Lung (tissue), 12 donors: ENCODE results near the gene AUTS2. TPM values are rescaled to one million over a fixed set of nuclear protein-coding genes. Genes with fewer than 3 reads are reported as not detected.

Source experiments
- ATAC-seq: fragments of 200-7000 bp; cut with Tn5 transposase; one replicate; pipeline ENCODE4 v1.9.1; 2020; ENCODE audit warnings: moderate number of reproducible peaks; ENCODE audit not compliant: insufficient read depth, low FRiP score
- DNase-seq, 3 donors: peaks; one replicate each; pipeline ENCODE4 v3.0.0-alpha.2; 2013 to 2017
- H3K27ac ChIP-seq, 2 donors: one replicate each; pipeline ENCODE4 v1.5.1; 2013; ENCODE audit warnings: mild to moderate bottlenecking in 2 of 2, moderate library complexity in 2 of 2, control low read depth in 1 of 2, inconsistent platforms in 1 of 2, low read depth in 1 of 2, low read length in 1 of 2
- H3K27me3 ChIP-seq, 3 donors: one replicate each; pipeline ENCODE4 v1.5.1; 2013; ENCODE audit warnings: low read length in 2 of 3; ENCODE audit not compliant: control insufficient read depth in 3 of 3, insufficient read depth in 3 of 3
- H3K36me3 ChIP-seq, 4 donors: one replicate each; pipeline ENCODE4 v1.5.1; 2013; ENCODE audit warnings: low read length in 4 of 4, mild to moderate bottlenecking in 1 of 4, moderate library complexity in 1 of 4; ENCODE audit not compliant: control insufficient read depth in 4 of 4, insufficient read depth in 4 of 4
- H3K4me1 ChIP-seq, 5 donors: one replicate each; pipeline ENCODE4 v1.5.1; 2013; ENCODE audit warnings: low read length in 5 of 5, mild to moderate bottlenecking in 2 of 5, moderate library complexity in 1 of 5; ENCODE audit not compliant: control insufficient read depth in 5 of 5, insufficient read depth in 5 of 5
- H3K4me3 ChIP-seq: one replicate; pipeline ENCODE4 v1.5.1; 2013; ENCODE audit warnings: mild to moderate bottlenecking, control low read depth, moderate library complexity
- H3K9ac ChIP-seq, 2 donors: one replicate each; pipeline ENCODE4 v1.5.1; 2013; ENCODE audit warnings: low read length in 2 of 2, control low read depth in 1 of 2; ENCODE audit not compliant: insufficient read depth in 1 of 2
- H3K9me3 ChIP-seq, 4 donors: one replicate each; pipeline ENCODE4 v1.5.1; 2013; ENCODE audit warnings: low read length in 3 of 4, mild to moderate bottlenecking in 1 of 4, moderate library complexity in 1 of 4; ENCODE audit not compliant: control insufficient read depth in 4 of 4, insufficient read depth in 3 of 4
- CTCF ChIP-seq: IDR thresholded peaks from 2 replicates; pipeline ENCODE4 v1.5.1; 2012; ENCODE audit warnings: mild to moderate bottlenecking; ENCODE audit errors: control extremely low read depth, extremely low read depth
- WGBS, 2 donors: extraction: QIAGEN DNeasy Blood & Tissue Kit; methylation state at CpG; one replicate each; pipeline ENCODE4 v1.1.7; 2013; 5-methylcytosine and 5-hydroxymethylcytosine counted together
- polyA plus RNA-seq, 2 donors: library from polyadenylated mRNA; stranded (reverse); fragments of 200-250 nt; gene quantifications; one replicate each; pipeline ENCODE4 v1.2.1, GENCODE V29; 2013
- total RNA-seq, 2 donors: library from RNA; depleted of rRNA in 1 of 2; stranded (reverse); fragments of >200 nt in 1 of 2; gene quantifications; one replicate each; pipeline ENCODE4 v1.2.1, GENCODE V29; 2014 to 2021
- donor health status: control.
- donor health status: control.
- donor health status: Bipolar disorder and iron deficiency.
- donor health status: healthy.
- donor health status: DM: yes; HTN: yes; CAD: no.

The AUTS2 gene
- total and polyA plus RNA-seq, 4 donors = 11.8 to 115 (median 40.6) TPM

- ATAC-seq (no peak), DNase-seq (no peak)
- Histone ChIP-seq H3K4me3 (no peak overlapping the region), H3K9ac (no peak overlapping the region), H3K27ac (no peak overlapping the region), H3K9me3 (peaks cover 0 to 2% (median 0%) of the 10 kb centered on the region in 4 donors), H3K36me3 (no peaks in the 10 kb centered on the region), H3K4me1 (peaks cover 0 to 10% (median 8%) of the 10 kb centered on the region in 5 donors), H3K27me3 (no peaks in the 10 kb centered on the region)
- no peak for TF ChIP-seq CTCF
- WGBS, 2 donors = 68 to 70% methylated on average over 5 of the region's 5 CpGs
These were observed 203.7 kb downstream of the AUTS2 start for GRCh38 chr7:69801729-69802682.

DNA sequence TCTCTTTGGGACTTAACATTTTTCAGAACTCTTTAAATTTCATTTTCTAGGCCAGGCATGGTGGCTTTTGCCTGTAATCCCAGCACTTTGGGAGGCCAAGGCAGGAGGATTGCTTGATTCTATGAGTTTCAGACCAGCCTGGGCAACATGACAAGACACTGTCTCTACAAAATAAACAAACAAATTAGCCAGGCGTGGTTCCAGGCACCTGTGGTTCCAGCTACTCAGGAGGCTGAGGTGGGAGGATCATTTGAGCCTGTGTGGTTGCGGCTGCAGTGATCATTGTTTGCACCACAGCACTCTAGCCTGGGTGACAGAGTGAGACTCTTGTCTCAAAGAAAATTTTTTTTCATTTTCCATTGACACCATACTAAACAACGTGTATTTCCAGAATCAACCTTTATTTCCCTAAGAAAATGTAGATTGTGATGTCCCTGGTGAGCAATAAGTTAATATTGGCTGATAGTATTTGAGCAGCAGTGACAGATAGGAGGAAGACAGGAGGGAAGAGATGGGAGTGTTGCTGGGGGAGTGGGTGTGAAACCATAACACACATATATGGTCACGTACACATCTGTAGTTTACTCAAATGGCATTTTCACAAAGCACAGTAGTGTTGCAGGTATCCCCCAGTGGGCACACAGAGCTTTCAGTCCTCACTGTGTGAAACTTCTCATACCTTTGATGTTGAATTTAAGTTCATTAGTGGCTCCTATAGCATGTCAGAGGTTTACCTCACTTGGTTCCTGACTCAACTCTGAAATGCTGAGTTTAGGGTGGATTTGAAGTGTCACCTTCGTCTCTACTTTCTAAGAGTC lies 205.6 kb downstream of the AUTS2 start:
- Histone ChIP-seq H3K4me3 (no peak overlapping the region), H3K9me3 (peaks cover 0 to 2% (median 0%) of the 10 kb centered on the region in 4 donors), H3K36me3 (no peaks in the 10 kb centered on the region), H3K4me1 (peaks cover 0 to 10% (median 8%) of the 10 kb centered on the region in 5 donors), H3K9ac (no peak overlapping the region), H3K27ac (no peak overlapping the region), H3K27me3 (no peaks in the 10 kb centered on the region)
- DNase-seq (no peak), ATAC-seq (no peak)
- TF ChIP-seq CTCF = no peak
- 89 to 92% methylated on average over 5 of the region's 5 CpGs for WGBS, 2 donors

- H3K27ac ChIP-seq = no peak overlapping the region
- no peak for DNase-seq
- H3K36me3 ChIP-seq = no peaks in the 10 kb centered on the region
- no peaks in the 10 kb centered on the region for H3K27me3 ChIP-seq
- H3K4me1 ChIP-seq = peaks cover 0 to 9% (median 7%) of the 10 kb centered on the region in 5 donors
- 65 to 68% methylated on average over 2 of the region's 2 CpGs for WGBS, 2 donors
- no peak overlapping the region for H3K9ac ChIP-seq
- TF ChIP-seq CTCF = no peak
- H3K4me3 ChIP-seq = no peak overlapping the region
- H3K9me3 ChIP-seq = peaks cover 0 to 2% (median 0%) of the 10 kb centered on the region in 4 donors
- ATAC-seq = no peak
These were observed 206.7 kb downstream of the AUTS2 start for GRCh38 chr7:69804962-69805361.
